HepG2 (cell line): ENCODE results near the gene NOTUM. TPM values are rescaled to one million over a fixed set of nuclear protein-coding genes. Genes with fewer than 3 reads are reported as not detected.

ENCODE experiments used
- CCDC6 ChIP-seq: sonication (generic); formaldehyde crosslinking; IDR thresholded peaks from 2 replicates; pipeline ENCODE4 v1.8.1; 2022; ENCODE audit warnings: mild to moderate bottlenecking, missing genetic modification reagents, moderate library complexity
- CHCHD3 ChIP-seq: sonication (generic); formaldehyde crosslinking; IDR thresholded peaks from 2 replicates; pipeline ENCODE4 v1.8.0; 2022; ENCODE audit warnings: mild to moderate bottlenecking, missing genetic modification reagents, moderate library complexity
- FOXO1 ChIP-seq: sonication (generic); formaldehyde crosslinking; IDR thresholded peaks from 2 replicates; pipeline ENCODE4 v1.4.0; 2020; ENCODE audit warnings: missing genetic modification reagents
- HHEX ChIP-seq: IDR thresholded peaks from 2 replicates; pipeline ENCODE4 v1.6.1; 2016; ENCODE audit warnings: control low read depth
- NCOA1 ChIP-seq: sonication (generic); formaldehyde crosslinking; IDR thresholded peaks from 2 replicates; pipeline ENCODE4 v1.9.0; 2021; ENCODE audit warnings: missing genetic modification reagents
- PRPF4 ChIP-seq: fragments of 200-400 bp; formaldehyde crosslinking; IDR thresholded peaks from 2 replicates; pipeline ENCODE4 v1.6.1; 2016; ENCODE audit warnings: low read length, low read depth; ENCODE audit not compliant: poor library complexity, severe bottlenecking
- SMYD3 ChIP-seq: sonication (generic); formaldehyde crosslinking; IDR thresholded peaks from 2 replicates; pipeline ENCODE4 v1.8.1; 2023; ENCODE audit warnings: mild to moderate bottlenecking, missing genetic modification reagents
- SSRP1 ChIP-seq: IDR thresholded peaks from 2 replicates; pipeline ENCODE4 v1.6.1; 2016; ENCODE audit warnings: control low read depth
- TEAD2 ChIP-seq: sonication (generic); formaldehyde crosslinking; IDR thresholded peaks from 2 replicates; pipeline ENCODE4 v1.9.0; 2021; ENCODE audit warnings: missing genetic modification reagents
- ZFP36L1 ChIP-seq: sonication (generic); formaldehyde crosslinking; IDR thresholded peaks from 2 replicates; pipeline ENCODE4 v1.8.0; 2022; ENCODE audit warnings: mild to moderate bottlenecking, missing genetic modification reagents, moderate library complexity
- ZNF296 ChIP-seq: sonication (generic); formaldehyde crosslinking; conservative IDR thresholded peaks from 2 replicates; pipeline ENCODE4 v1.5.0; 2020; ENCODE audit warnings: mild to moderate bottlenecking, missing genetic modification reagents
- ZNF33A ChIP-seq: sonication (generic); formaldehyde crosslinking; IDR thresholded peaks from 2 replicates; pipeline ENCODE4 v1.5.1; 2020; ENCODE audit warnings: missing genetic modification reagents, mild to moderate bottlenecking, moderate library complexity, borderline replicate concordance
- ZSCAN21 ChIP-seq: sonication (generic); formaldehyde crosslinking; IDR thresholded peaks from 2 replicates; pipeline ENCODE4 v1.8.0; 2022; ENCODE audit warnings: mild to moderate bottlenecking, missing genetic modification reagents, moderate library complexity, borderline replicate concordance
- polyA plus RNA-seq, 8 experiments: library from polyadenylated mRNA; depleted of rRNA in 3 of 8; stranded (reverse) in 7 of 8; unstranded in 1 of 8; fragments of >200 nt; fragmentation: Illumina TruSeq in 4 of 8; extraction: Trizol in 4 of 8; gene quantifications; 2 replicates each; pipeline versions ENCODE4 v1.2.1 to v1.2.3, GENCODE V29; 2011 to 2016; ENCODE audit warnings: low read depth in 4 of 8, missing spikeins in 1 of 8, mixed read lengths in 1 of 8; ENCODE audit not compliant: insufficient read depth in 1 of 8
- total RNA-seq, 5 experiments: library from RNA; depleted of rRNA; stranded (reverse); fragments of >200 nt; fragmentation: Illumina TruSeq; extraction: Trizol; gene quantifications; 2 replicates each; pipeline ENCODE4 v1.2.3, GENCODE V29; 2016; ENCODE audit warnings: low read depth in 1 of 5
- TF ChIP-seq, protein P1 (sequence below): sonication (generic); formaldehyde crosslinking; IDR thresholded peaks from 2 replicates; pipeline ENCODE4 v1.5.0; 2020; ENCODE audit warnings: mild to moderate bottlenecking, missing genetic modification reagents
- TF ChIP-seq, protein P2 (sequence below): IDR thresholded peaks from 2 replicates; pipeline ENCODE4 v1.6.1; 2012; ENCODE audit warnings: low read depth, low read length, improper control_type of control experiment
- TF ChIP-seq, protein P3 (sequence below): sonication (generic); formaldehyde crosslinking; IDR thresholded peaks from 2 replicates; pipeline ENCODE4 v1.4.0; 2020; ENCODE audit warnings: missing genetic modification reagents, borderline replicate concordance
- TF ChIP-seq, protein P4 (sequence below): IDR thresholded peaks from 2 replicates; pipeline ENCODE4 v1.6.1; 2016
- TF ChIP-seq, protein P5 (sequence below): sonication (generic); formaldehyde crosslinking; IDR thresholded peaks from 2 replicates; pipeline ENCODE4 v1.5.0; 2020; ENCODE audit warnings: mild to moderate bottlenecking, low read depth, missing genetic modification reagents, borderline replicate concordance
- TF ChIP-seq, protein P6 (sequence below): sonication (generic); formaldehyde crosslinking; IDR thresholded peaks from 2 replicates; pipeline ENCODE4 v1.9.0; 2022; ENCODE audit warnings: low read depth, missing genetic modification reagents

NOTUM gene
- total and polyA plus RNA-seq, 2 of the 13 experiments (the other 11 are each of a cell fraction or from before 2014, with no cell fraction given) = 150 to 160 TPM

DNA sequence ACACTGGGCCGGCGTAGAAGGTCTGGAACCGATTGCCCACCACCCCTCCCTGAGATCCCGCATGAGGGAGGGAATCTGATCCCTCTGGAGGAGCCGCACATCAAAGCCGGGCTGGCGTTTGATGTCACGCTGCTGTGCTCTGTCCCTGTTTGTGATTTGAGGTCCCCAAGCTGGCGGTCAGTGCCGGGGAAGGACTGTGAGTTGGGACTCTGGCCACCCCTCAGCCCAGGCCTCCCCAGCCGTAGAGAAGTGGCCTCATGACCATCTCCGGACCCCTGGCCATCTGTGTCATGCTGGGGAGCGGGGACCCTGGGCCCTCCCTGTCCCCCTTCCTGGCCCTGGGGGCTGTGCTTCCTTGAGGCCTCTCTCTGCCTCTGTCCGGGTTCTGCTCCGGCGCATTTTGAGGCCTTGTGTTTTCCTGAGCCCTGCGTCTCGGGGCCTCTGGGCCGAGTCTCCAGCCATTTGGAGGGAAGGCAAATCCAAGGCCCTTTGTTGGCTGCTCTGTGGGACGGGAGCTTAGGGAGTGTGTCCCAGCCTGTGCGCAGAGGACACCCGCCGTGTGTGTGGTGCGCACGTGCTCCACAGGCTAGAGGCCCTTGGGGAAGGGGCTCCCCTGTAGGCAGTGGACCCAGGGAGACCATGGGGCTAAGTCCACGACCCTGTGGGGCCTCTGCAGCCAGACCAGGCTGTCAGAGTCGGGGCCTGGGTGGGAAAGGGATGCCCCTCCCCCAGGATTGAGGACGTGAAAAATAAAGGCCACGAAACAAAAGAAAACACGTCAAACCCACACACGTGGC lies 31.5 kb upstream of the NOTUM start (continued):
- TF ChIP-seq, protein P1, sequence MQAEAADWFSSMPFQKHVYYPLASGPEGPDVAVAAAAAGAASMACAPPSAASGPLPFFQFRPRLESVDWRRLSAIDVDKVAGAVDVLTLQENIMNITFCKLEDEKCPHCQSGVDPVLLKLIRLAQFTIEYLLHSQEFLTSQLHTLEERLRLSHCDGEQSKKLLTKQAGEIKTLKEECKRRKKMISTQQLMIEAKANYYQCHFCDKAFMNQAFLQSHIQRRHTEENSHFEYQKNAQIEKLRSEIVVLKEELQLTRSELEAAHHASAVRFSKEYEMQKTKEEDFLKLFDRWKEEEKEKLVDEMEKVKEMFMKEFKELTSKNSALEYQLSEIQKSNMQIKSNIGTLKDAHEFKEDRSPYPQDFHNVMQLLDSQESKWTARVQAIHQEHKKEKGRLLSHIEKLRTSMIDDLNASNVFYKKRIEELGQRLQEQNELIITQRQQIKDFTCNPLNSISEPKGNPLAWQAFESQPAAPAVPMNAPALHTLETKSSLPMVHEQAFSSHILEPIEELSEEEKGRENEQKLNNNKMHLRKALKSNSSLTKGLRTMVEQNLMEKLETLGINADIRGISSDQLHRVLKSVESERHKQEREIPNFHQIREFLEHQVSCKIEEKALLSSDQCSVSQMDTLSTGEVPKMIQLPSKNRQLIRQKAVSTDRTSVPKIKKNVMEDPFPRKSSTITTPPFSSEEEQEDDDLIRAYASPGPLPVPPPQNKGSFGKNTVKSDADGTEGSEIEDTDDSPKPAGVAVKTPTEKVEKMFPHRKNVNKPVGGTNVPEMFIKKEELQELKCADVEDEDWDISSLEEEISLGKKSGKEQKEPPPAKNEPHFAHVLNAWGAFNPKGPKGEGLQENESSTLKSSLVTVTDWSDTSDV (CRISPR knock-in tag) = peak; percentile 95; the same call in 1 of the 2 replicates
- TF ChIP-seq, protein P2, sequence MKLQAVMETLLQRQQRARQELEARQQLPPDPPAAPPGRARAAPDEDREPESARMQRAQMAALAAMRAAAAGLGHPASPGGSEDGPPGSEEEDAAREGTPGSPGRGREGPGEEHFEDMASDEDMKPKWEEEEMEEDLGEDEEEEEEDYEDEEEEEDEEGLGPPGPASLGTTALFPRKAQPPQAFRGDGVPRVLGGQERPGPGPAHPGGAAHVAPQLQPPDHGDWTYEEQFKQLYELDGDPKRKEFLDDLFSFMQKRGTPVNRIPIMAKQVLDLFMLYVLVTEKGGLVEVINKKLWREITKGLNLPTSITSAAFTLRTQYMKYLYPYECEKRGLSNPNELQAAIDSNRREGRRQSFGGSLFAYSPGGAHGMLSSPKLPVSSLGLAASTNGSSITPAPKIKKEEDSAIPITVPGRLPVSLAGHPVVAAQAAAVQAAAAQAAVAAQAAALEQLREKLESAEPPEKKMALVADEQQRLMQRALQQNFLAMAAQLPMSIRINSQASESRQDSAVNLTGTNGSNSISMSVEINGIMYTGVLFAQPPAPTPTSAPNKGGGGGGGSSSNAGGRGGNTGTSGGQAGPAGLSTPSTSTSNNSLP = no peak; the same call in 1 of the 2 replicates
- TF ChIP-seq FOXO1 (CRISPR knock-in tag) = peak; percentile 90
- TF ChIP-seq SMYD3 (CRISPR knock-in tag) = peak; percentile 85; the same call in 1 of the 2 replicates
- peak; percentile 99 for TF ChIP-seq ZSCAN21 (CRISPR knock-in tag)
- TF ChIP-seq, protein P3, sequence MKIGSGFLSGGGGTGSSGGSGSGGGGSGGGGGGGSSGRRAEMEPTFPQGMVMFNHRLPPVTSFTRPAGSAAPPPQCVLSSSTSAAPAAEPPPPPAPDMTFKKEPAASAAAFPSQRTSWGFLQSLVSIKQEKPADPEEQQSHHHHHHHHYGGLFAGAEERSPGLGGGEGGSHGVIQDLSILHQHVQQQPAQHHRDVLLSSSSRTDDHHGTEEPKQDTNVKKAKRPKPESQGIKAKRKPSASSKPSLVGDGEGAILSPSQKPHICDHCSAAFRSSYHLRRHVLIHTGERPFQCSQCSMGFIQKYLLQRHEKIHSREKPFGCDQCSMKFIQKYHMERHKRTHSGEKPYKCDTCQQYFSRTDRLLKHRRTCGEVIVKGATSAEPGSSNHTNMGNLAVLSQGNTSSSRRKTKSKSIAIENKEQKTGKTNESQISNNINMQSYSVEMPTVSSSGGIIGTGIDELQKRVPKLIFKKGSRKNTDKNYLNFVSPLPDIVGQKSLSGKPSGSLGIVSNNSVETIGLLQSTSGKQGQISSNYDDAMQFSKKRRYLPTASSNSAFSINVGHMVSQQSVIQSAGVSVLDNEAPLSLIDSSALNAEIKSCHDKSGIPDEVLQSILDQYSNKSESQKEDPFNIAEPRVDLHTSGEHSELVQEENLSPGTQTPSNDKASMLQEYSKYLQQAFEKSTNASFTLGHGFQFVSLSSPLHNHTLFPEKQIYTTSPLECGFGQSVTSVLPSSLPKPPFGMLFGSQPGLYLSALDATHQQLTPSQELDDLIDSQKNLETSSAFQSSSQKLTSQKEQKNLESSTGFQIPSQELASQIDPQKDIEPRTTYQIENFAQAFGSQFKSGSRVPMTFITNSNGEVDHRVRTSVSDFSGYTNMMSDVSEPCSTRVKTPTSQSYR = peak; percentile 97
- TF ChIP-seq, protein P4, sequence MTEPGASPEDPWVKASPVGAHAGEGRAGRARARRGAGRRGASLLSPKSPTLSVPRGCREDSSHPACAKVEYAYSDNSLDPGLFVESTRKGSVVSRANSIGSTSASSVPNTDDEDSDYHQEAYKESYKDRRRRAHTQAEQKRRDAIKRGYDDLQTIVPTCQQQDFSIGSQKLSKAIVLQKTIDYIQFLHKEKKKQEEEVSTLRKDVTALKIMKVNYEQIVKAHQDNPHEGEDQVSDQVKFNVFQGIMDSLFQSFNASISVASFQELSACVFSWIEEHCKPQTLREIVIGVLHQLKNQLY = peak; percentile 99
- TF ChIP-seq, protein P5, sequence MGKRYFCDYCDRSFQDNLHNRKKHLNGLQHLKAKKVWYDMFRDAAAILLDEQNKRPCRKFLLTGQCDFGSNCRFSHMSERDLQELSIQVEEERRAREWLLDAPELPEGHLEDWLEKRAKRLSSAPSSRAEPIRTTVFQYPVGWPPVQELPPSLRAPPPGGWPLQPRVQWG (CRISPR knock-in tag) = peak; percentile 90; the same call in 1 of the 2 replicates
- TF ChIP-seq HHEX (CRISPR knock-in tag) = peak; percentile 62
- peak; percentile 81 for TF ChIP-seq TEAD2 (CRISPR knock-in tag)
- no peak; the same call in 1 of the 2 replicates for TF ChIP-seq NCOA1 (CRISPR knock-in tag)
- peak; percentile 93 for TF ChIP-seq ZNF33A (CRISPR knock-in tag)
- TF ChIP-seq, protein P6, sequence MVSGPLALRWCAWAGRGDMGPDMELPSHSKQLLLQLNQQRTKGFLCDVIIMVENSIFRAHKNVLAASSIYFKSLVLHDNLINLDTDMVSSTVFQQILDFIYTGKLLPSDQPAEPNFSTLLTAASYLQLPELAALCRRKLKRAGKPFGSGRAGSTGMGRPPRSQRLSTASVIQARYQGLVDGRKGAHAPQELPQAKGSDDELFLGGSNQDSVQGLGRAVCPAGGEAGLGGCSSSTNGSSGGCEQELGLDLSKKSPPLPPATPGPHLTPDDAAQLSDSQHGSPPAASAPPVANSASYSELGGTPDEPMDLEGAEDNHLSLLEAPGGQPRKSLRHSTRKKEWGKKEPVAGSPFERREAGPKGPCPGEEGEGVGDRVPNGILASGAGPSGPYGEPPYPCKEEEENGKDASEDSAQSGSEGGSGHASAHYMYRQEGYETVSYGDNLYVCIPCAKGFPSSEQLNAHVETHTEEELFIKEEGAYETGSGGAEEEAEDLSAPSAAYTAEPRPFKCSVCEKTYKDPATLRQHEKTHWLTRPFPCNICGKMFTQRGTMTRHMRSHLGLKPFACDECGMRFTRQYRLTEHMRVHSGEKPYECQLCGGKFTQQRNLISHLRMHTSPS = peak; percentile 74
- TF ChIP-seq PRPF4 = peak; percentile 14
- TF ChIP-seq ZFP36L1 = peak; percentile 99
- peak; percentile 97 for TF ChIP-seq ZNF296 (CRISPR knock-in tag)
- peak; percentile 98 for TF ChIP-seq CHCHD3 (CRISPR knock-in tag)
- peak; percentile 80; the same call in 1 of the 2 replicates for TF ChIP-seq SSRP1
- TF ChIP-seq CCDC6 (CRISPR knock-in tag) = peak; percentile 71
